ENCODE data around the gene CTNNA3.
"Not testable (repeated sequence)": the region's sequence is repeated elsewhere in the genome, so short reads cannot be mapped to it uniquely, and the experiment has no call there.

The CTNNA3 gene

GRCh38 chr10:67599597-67599996 lies 96.4 kb downstream of the CTNNA3 start:
- DNase-seq, result no peak

GRCh38 chr10:67596641-67597040 lies 99.4 kb downstream of the CTNNA3 start:
- DNase-seq, result peak; percentile 62

- no peak for DNase-seq
Observed at GRCh38 chr10:67587771-67588170, 108.2 kb downstream of the CTNNA3 start.

- DNase-seq, result no peak
Observed at GRCh38 chr10:67575532-67575931, 120.5 kb downstream of the CTNNA3 start.

GRCh38 chr10:67573484-67573883 lies 122.5 kb downstream of the CTNNA3 start:
- no peak for DNase-seq

- DNase-seq, result no peak
Observed at GRCh38 chr10:67571503-67571902, 124.5 kb downstream of the CTNNA3 start.

GRCh38 chr10:67558311-67558710 lies 137.7 kb downstream of the CTNNA3 start:
- not testable (repeated sequence) for DNase-seq

GRCh38 chr10:67553254-67553653 lies 142.7 kb downstream of the CTNNA3 start:
- DNase-seq, result no peak

GRCh38 chr10:67550838-67551402 lies 145.1 kb downstream of the CTNNA3 start:
- DNase-seq, result no peak

GRCh38 chr10:67550046-67550445 lies 145.9 kb downstream of the CTNNA3 start:
- DNase-seq, result peak; percentile 67

GRCh38 chr10:67549390-67549789 lies 146.6 kb downstream of the CTNNA3 start:
- peak; percentile 85 for DNase-seq

GRCh38 chr10:67541411-67541810 lies 154.6 kb downstream of the CTNNA3 start:
- DNase-seq, result no peak

GRCh38 chr10:67539312-67539711 lies 156.7 kb downstream of the CTNNA3 start:
- no peak for DNase-seq

- no peak for DNase-seq
Observed at GRCh38 chr10:67537906-67538305, 158.1 kb downstream of the CTNNA3 start.

- DNase-seq, result no peak
Observed at GRCh38 chr10:67533376-67533775, 162.6 kb downstream of the CTNNA3 start.

GRCh38 chr10:67530990-67531389 lies 165.0 kb downstream of the CTNNA3 start:
- not testable (repeated sequence) for DNase-seq

- no peak for DNase-seq
Observed at GRCh38 chr10:67527351-67527750, 168.6 kb downstream of the CTNNA3 start.

- DNase-seq, result no peak
Observed at GRCh38 chr10:67521546-67521945, 174.4 kb downstream of the CTNNA3 start.

GRCh38 chr10:67520924-67521520 lies 175.0 kb downstream of the CTNNA3 start:
- DNase-seq, result peak; percentile 72

GRCh38 chr10:67519434-67519833 lies 176.6 kb downstream of the CTNNA3 start:
- no peak for DNase-seq

GRCh38 chr10:67518756-67519155 lies 177.2 kb downstream of the CTNNA3 start:
- DNase-seq, result no peak

- DNase-seq, result no peak
Observed at GRCh38 chr10:67518043-67518442, 178.0 kb downstream of the CTNNA3 start.

- DNase-seq, result no peak
Observed at GRCh38 chr10:67506757-67507091, 189.3 kb downstream of the CTNNA3 start.

GRCh38 chr10:67506083-67506756 lies 189.8 kb downstream of the CTNNA3 start:
- no peak for DNase-seq

Data from fibroblast of skin of scalp (primary cell).